Measurements from ENCODE around the gene RGS6. TPM values are rescaled to one million over a fixed set of nuclear protein-coding genes. Genes with fewer than 3 reads are reported as not detected.

RGS6 gene
- total RNA-seq, 1 donor from 2014 or later, result 0.34 TPM

DNA sequence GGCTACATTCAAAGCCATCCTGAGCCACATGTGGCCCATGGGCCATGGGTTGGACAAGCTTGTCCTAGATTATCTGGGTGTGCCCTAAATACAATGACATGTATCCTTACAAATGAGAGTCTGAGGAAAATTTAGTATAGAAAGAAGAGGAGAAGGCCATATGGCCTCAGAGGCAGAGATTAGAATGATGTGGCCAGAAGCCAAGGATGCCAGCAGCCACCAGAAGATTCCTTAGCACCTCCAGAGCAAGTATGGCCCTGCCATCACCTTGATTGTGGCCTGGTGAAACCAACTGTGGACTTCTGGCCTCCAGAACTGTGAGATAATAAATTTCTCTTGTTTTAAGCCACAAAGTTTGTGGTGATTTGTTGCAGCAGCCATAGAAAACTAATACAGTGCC, 436.9 kb downstream of the RGS6 start:
- no peak for FAIRE-seq
- Histone ChIP-seq H3K9ac (ENCODE audit: low read length) (no peak overlapping the region), H3K4me1 (ENCODE audit: insufficient read depth, low read length) (no peaks in the 10 kb centered on the region), H3K27me3 (ENCODE audit: insufficient read depth, low read length) (no peaks in the 10 kb centered on the region), H3K27ac (ENCODE audit: low read depth, low read length) (no peak overlapping the region), H3K4me2 (ENCODE audit: low read length) (no peak overlapping the region), H3K36me3 (ENCODE audit: insufficient read depth, low read length) (no peaks in the 10 kb centered on the region), H2AFZ (ENCODE audit: low read depth, low read length) (no peak overlapping the region), H3K79me2 (ENCODE audit: insufficient read depth, low read length) (no peaks in the 10 kb centered on the region), H3K4me3 (ENCODE audit: insufficient read depth, low read depth, low read length) (no peak overlapping the region), H3K9me3 (ENCODE audit: insufficient read depth, low read depth, low read length) (no peaks in the 10 kb centered on the region), H4K20me1 (ENCODE audit: insufficient read depth, low read length) (no peaks in the 10 kb centered on the region)
- peaks cover 3% of the 10 kb centered on the region for H3K9me3 Mint-ChIP-seq (ENCODE audit: unreplicated experiment)
- peaks cover 8% of the 10 kb centered on the region for H3K4me1 Mint-ChIP-seq (ENCODE audit: low read depth, unreplicated experiment)
- H3K27me3 Mint-ChIP-seq (ENCODE audit: low read depth, unreplicated experiment), result peaks cover 2% of the 10 kb centered on the region
- H3K36me3 Mint-ChIP-seq (ENCODE audit: low read depth, unreplicated experiment), result no peaks in the 10 kb centered on the region
- no peak overlapping the region for H3K4me3 Mint-ChIP-seq (ENCODE audit: unreplicated experiment)
- no peak for DNase-seq (ENCODE audit: low read depth)
- no peak overlapping the region for H3K27ac Mint-ChIP-seq (ENCODE audit: unreplicated experiment)
- no peak for TF ChIP-seq EZH2 (IDR thresholded peaks at IDR 0.05; ENCODE audit: insufficient read depth, low read length)
- TF ChIP-seq, protein P1, sequence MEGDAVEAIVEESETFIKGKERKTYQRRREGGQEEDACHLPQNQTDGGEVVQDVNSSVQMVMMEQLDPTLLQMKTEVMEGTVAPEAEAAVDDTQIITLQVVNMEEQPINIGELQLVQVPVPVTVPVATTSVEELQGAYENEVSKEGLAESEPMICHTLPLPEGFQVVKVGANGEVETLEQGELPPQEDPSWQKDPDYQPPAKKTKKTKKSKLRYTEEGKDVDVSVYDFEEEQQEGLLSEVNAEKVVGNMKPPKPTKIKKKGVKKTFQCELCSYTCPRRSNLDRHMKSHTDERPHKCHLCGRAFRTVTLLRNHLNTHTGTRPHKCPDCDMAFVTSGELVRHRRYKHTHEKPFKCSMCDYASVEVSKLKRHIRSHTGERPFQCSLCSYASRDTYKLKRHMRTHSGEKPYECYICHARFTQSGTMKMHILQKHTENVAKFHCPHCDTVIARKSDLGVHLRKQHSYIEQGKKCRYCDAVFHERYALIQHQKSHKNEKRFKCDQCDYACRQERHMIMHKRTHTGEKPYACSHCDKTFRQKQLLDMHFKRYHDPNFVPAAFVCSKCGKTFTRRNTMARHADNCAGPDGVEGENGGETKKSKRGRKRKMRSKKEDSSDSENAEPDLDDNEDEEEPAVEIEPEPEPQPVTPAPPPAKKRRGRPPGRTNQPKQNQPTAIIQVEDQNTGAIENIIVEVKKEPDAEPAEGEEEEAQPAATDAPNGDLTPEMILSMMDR (IDR thresholded peaks at IDR 0.05; ENCODE audit: insufficient read depth, low read depth, low read length), result no peak

DNA sequence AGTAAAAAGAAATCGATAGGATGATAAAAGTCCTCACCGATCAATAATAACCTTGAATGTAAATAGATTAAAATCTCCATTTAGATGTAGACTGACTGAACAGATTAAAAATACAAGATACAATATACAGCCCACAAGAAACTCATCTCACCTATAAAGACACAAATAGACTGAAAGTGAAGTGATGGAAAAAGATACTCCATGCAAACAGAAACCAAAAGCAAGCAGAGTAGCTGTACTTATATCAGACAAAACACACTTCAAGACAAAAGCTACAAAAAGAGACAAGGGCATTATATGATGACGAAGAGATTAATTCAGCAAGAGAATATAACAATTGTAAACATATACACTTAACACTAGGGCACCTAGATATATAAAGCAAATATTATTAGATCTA, 444.8 kb downstream of the RGS6 start:
- FAIRE-seq, result no peak

DNA sequence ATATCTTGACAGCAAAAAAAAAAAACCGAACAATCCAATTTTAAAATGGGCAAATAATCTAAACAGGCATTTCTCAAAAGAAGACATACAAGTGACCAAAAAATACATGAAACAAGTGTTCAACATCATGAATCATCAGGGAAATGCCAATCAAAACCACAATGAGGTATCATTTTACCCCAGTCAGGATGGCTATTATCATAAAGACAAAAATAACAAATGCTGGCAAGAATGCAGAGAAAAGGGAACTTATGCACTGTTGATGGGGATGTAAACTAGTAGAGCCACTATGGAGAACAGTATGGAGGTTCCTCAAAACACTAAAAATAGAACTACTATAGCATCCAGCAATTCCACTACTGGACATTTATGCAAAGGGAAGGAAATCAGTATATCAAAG, 448.2 kb downstream of the RGS6 start:
- H3K36me3 Mint-ChIP-seq (ENCODE audit: low read depth, unreplicated experiment), result no peaks in the 10 kb centered on the region
- peaks cover 2% of the 10 kb centered on the region for H3K9me3 ChIP-seq (ENCODE audit: insufficient read depth, low read depth, low read length)
- peaks cover 6% of the 10 kb centered on the region for H3K9me3 Mint-ChIP-seq (ENCODE audit: unreplicated experiment)
- no peaks in the 10 kb centered on the region for H3K4me1 ChIP-seq (ENCODE audit: insufficient read depth, low read length)
- no peak overlapping the region for H3K4me2 ChIP-seq (ENCODE audit: low read length)
- no peak overlapping the region for H3K4me3 Mint-ChIP-seq (ENCODE audit: unreplicated experiment)
- H4K20me1 ChIP-seq (ENCODE audit: insufficient read depth, low read length), result no peaks in the 10 kb centered on the region
- H3K27ac ChIP-seq (ENCODE audit: low read depth, low read length), result no peak overlapping the region
- peaks cover 10% of the 10 kb centered on the region for H3K4me1 Mint-ChIP-seq (ENCODE audit: low read depth, unreplicated experiment)
- H3K4me3 ChIP-seq (ENCODE audit: insufficient read depth, low read depth, low read length), result no peak overlapping the region
- no peaks in the 10 kb centered on the region for H3K36me3 ChIP-seq (ENCODE audit: insufficient read depth, low read length)
- TF ChIP-seq EZH2 (IDR thresholded peaks at IDR 0.05; ENCODE audit: insufficient read depth, low read length), result no peak
- TF ChIP-seq, protein P1 (IDR thresholded peaks at IDR 0.05; ENCODE audit: insufficient read depth, low read depth, low read length), result no peak
- no peak overlapping the region for H2AFZ ChIP-seq (ENCODE audit: low read depth, low read length)
- H3K9ac ChIP-seq (ENCODE audit: low read length), result no peak overlapping the region
- DNase-seq (ENCODE audit: low read depth) (no peak), FAIRE-seq (no peak)
- no peaks in the 10 kb centered on the region for H3K79me2 ChIP-seq (ENCODE audit: insufficient read depth, low read length)
- H3K27me3 Mint-ChIP-seq (ENCODE audit: low read depth, unreplicated experiment), result no peaks in the 10 kb centered on the region
- H3K27me3 ChIP-seq (ENCODE audit: insufficient read depth, low read length), result no peaks in the 10 kb centered on the region
- no peak overlapping the region for H3K27ac Mint-ChIP-seq (ENCODE audit: unreplicated experiment)

More for the DNA sequence above, 444.8 kb downstream of the RGS6 start:
- Histone ChIP-seq H2AFZ (ENCODE audit: low read depth, low read length) (no peak overlapping the region), H3K27ac (ENCODE audit: low read depth, low read length) (no peak overlapping the region), H3K4me3 (ENCODE audit: insufficient read depth, low read depth, low read length) (no peak overlapping the region), H3K27me3 (ENCODE audit: insufficient read depth, low read length) (no peaks in the 10 kb centered on the region), H3K4me1 (ENCODE audit: insufficient read depth, low read length) (no peaks in the 10 kb centered on the region), H4K20me1 (ENCODE audit: insufficient read depth, low read length) (no peaks in the 10 kb centered on the region), H3K36me3 (ENCODE audit: insufficient read depth, low read length) (no peaks in the 10 kb centered on the region), H3K4me2 (ENCODE audit: low read length) (no peak overlapping the region), H3K9me3 (ENCODE audit: insufficient read depth, low read depth, low read length) (peaks cover 3% of the 10 kb centered on the region), H3K9ac (ENCODE audit: low read length) (no peak overlapping the region), H3K79me2 (ENCODE audit: insufficient read depth, low read length) (no peaks in the 10 kb centered on the region)
- no peak overlapping the region for H3K4me3 Mint-ChIP-seq (ENCODE audit: unreplicated experiment)
- no peak for DNase-seq (ENCODE audit: low read depth)
- peaks cover 9% of the 10 kb centered on the region for H3K9me3 Mint-ChIP-seq (ENCODE audit: unreplicated experiment)
- no peak overlapping the region for H3K27ac Mint-ChIP-seq (ENCODE audit: unreplicated experiment)
- H3K36me3 Mint-ChIP-seq (ENCODE audit: low read depth, unreplicated experiment), result no peaks in the 10 kb centered on the region
- peaks cover 10% of the 10 kb centered on the region for H3K4me1 Mint-ChIP-seq (ENCODE audit: low read depth, unreplicated experiment)
- H3K27me3 Mint-ChIP-seq (ENCODE audit: low read depth, unreplicated experiment), result no peaks in the 10 kb centered on the region
- TF ChIP-seq, protein P1 (IDR thresholded peaks at IDR 0.05; ENCODE audit: insufficient read depth, low read depth, low read length), result no peak
- no peak for TF ChIP-seq EZH2 (IDR thresholded peaks at IDR 0.05; ENCODE audit: insufficient read depth, low read length)

Measured in astrocyte (in vitro differentiated cells and primary cell).